Body of pancreas (tissue), 4 donors: ENCODE data around the gene TARS3. TPM values are rescaled to one million over a fixed set of nuclear protein-coding genes. Genes with fewer than 3 reads are reported as not detected.

ENCODE experiments used
- ATAC-seq: fragments of 150-250 bp; one replicate; pipeline ENCODE4 v1.9.1; 2016
- DNase-seq, 4 donors: peaks; one replicate each; pipeline ENCODE4 v3.0.0-alpha.2; 2019
- H3K27ac ChIP-seq, 4 donors: fragments of 200-600 bp; sonication (generic); 1 replicate in 3 of 4; 2 replicates in 1 of 4; pipeline versions ENCODE4 v1.5.1 to v1.6.1; 2016 to 2019; ENCODE audit warnings: mild to moderate bottlenecking in 1 of 4, mixed read lengths in 1 of 4, moderate library complexity in 1 of 4
- H3K27me3 ChIP-seq, 2 donors: fragments of 200-600 bp; sonication (generic); one replicate each; pipeline ENCODE4 v1.6.0; 2016; ENCODE audit warnings: mild to moderate bottlenecking in 1 of 2
- H3K36me3 ChIP-seq, 2 donors: fragments of 200-600 bp; sonication (generic); replicated peaks in 1 of 2; 2 replicates each; pipeline ENCODE4 v1.5.1; 2016; ENCODE audit warnings: low read depth in 2 of 2; ENCODE audit not compliant: insufficient read depth in 1 of 2
- H3K4me1 ChIP-seq: fragments of 200-600 bp; sonication (generic); one replicate; pipeline ENCODE4 v1.6.0; 2016
- H3K4me3 ChIP-seq, 2 donors: fragments of 200-600 bp; sonication (generic); 1 replicate in 1 of 2; 2 replicates in 1 of 2; pipeline ENCODE4 v1.5.1; 2016 to 2019
- H3K9me3 ChIP-seq, 3 donors: fragments of 200-600 bp; sonication (generic); 1 replicate in 2 of 3; 2 replicates in 1 of 3; pipeline ENCODE4 v1.5.1; 2016
- POLR2A ChIP-seq, 3 donors: fragments of 450-650 bp; IDR thresholded peaks; one replicate each; pipeline ENCODE4 v1.6.1; 2016; ENCODE audit warnings: antibody characterized with exemption in 3 of 3, mild to moderate bottlenecking in 2 of 3
- WGBS, 2 donors: methylation state at CpG; one replicate each; pipeline ENCODE4 v1.1.5; 2017; 5-methylcytosine and 5-hydroxymethylcytosine counted together
- intact Hi-C: fragments of 100-400 bp; cut with DNase I; formaldehyde crosslinking; loops from one replicate; pipeline ENCODE4 v1.15.1; 2023
- total RNA-seq, 2 donors: library from RNA; depleted of rRNA; stranded (reverse); fragments of >200 nt; gene quantifications; one replicate each; pipeline ENCODE4 v1.1.0, GENCODE V29; 2016
- TF ChIP-seq, protein P1 (sequence below), 7 experiments: fragments of 450-650 bp in 4 of 7; fragments of 200-600 bp in 3 of 7; sonication (generic) in 3 of 7; IDR thresholded peaks; one replicate each; pipeline ENCODE4 v1.5.1; 2016 to 2019; ENCODE audit warnings: antibody characterized with exemption in 7 of 7

Gene TARS3
- total RNA-seq, 2 donors from 2014 or later: 15.0 to 70.5 TPM

DNA sequence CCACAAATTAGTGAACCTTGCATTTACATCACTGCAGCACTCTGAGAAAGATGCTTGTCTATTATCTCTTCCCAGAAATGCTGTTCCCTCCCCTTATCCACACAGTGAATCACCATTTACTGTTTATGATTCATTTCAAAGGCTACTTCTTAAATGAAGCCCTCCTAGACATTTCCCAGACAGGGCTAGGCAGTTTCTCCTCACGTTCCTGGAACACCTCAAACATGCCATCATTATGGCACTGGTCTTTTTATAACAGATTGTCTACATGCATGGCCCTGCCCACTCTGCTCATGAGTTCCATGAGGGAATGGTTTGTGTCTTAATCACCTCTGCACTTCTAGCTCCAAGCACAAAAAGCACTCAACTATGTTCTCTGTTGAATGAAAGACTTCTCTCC lies 39.9 kb downstream of the TARS3 start:
- WGBS, 2 donors: 81 to 85% methylated on average over 1 of the region's 1 CpG
- Histone ChIP-seq H3K9me3 (no peaks in the 10 kb centered on the region), H3K36me3 (peaks cover 0 to 7% of the 10 kb centered on the region in 2 donors), H3K27ac (no peak overlapping the region), H3K4me1 (no peaks in the 10 kb centered on the region), H3K27me3 (no peaks in the 10 kb centered on the region), H3K4me3 (no peak overlapping the region)
- DNase-seq (no peak), ATAC-seq (no peak)
- TF ChIP-seq, protein P1, sequence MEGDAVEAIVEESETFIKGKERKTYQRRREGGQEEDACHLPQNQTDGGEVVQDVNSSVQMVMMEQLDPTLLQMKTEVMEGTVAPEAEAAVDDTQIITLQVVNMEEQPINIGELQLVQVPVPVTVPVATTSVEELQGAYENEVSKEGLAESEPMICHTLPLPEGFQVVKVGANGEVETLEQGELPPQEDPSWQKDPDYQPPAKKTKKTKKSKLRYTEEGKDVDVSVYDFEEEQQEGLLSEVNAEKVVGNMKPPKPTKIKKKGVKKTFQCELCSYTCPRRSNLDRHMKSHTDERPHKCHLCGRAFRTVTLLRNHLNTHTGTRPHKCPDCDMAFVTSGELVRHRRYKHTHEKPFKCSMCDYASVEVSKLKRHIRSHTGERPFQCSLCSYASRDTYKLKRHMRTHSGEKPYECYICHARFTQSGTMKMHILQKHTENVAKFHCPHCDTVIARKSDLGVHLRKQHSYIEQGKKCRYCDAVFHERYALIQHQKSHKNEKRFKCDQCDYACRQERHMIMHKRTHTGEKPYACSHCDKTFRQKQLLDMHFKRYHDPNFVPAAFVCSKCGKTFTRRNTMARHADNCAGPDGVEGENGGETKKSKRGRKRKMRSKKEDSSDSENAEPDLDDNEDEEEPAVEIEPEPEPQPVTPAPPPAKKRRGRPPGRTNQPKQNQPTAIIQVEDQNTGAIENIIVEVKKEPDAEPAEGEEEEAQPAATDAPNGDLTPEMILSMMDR (IDR thresholded peaks at IDR 0.05): no peak
- intact Hi-C loops: no loop called here

DNA sequence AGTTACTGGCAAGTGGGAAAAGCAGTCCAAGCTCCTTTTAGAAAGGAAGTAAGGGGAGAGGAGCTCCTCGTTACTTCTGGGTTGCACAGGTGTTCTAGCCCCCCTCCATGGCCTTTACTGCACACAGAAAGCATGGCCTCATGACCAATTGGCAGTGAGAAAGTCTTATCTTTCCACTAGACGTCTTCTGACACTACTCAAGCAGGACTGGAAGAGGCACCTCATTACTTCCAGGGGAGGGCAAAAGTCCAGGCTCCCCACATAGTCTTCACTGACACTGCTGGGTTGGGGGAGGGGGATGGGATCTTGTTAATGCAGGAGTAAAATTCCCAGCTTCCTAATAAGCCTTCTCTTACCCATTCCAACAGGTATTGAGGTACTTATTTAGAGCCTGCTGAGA lies 44.5 kb downstream of the TARS3 start:
- no peak overlapping the region for H3K27ac ChIP-seq
- ATAC-seq: no peak
- H3K4me1 ChIP-seq: no peaks in the 10 kb centered on the region
- H3K36me3 ChIP-seq: peaks cover 0 to 7% of the 10 kb centered on the region in 2 donors
- WGBS, 2 donors: 67 to 69% methylated on average over 2 of the region's 2 CpGs
- TF ChIP-seq POLR2A (IDR thresholded peaks at IDR 0.05): no peak
- TF ChIP-seq, protein P1 (IDR thresholded peaks at IDR 0.05): no peak
- no peaks in the 10 kb centered on the region for H3K27me3 ChIP-seq
- no peaks in the 10 kb centered on the region for H3K9me3 ChIP-seq
- no peak for DNase-seq
- H3K4me3 ChIP-seq: no peak overlapping the region
- intact Hi-C loops: no loop called here

DNA sequence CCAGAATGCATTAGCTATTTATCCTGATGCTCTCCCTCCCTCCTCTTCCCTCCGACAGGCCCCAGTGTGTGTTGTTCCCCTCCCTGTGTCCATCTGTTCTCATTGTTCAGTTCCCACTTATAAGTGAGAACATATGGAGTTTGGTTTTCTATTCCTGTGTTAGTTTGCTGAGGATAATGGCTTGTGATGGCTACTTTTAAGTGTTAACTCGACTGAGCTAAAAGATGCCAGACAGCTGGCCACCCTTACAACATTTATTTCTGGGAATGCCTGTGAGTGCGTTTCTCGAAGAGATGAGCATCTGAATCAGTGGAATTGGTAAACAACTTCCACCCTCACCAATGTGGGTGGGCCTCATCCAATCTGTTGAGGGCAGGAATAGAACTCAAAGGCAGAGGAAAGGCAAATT lies 47.3 kb downstream of the TARS3 start:
- no peaks in the 10 kb centered on the region for H3K27me3 ChIP-seq
- intact Hi-C loops: no loop called here
- H3K4me1 ChIP-seq: no peaks in the 10 kb centered on the region
- 86 to 92% methylated on average over 4 of the region's 4 CpGs for WGBS, 2 donors
- TF ChIP-seq POLR2A (IDR thresholded peaks at IDR 0.05): no peak
- ATAC-seq (no peak), DNase-seq (no peak)
- H3K36me3 ChIP-seq: peaks cover 0 to 4% of the 10 kb centered on the region in 2 donors
- no peak overlapping the region for H3K27ac ChIP-seq
- H3K9me3 ChIP-seq: no peaks in the 10 kb centered on the region
- H3K4me3 ChIP-seq: no peak overlapping the region

DNA sequence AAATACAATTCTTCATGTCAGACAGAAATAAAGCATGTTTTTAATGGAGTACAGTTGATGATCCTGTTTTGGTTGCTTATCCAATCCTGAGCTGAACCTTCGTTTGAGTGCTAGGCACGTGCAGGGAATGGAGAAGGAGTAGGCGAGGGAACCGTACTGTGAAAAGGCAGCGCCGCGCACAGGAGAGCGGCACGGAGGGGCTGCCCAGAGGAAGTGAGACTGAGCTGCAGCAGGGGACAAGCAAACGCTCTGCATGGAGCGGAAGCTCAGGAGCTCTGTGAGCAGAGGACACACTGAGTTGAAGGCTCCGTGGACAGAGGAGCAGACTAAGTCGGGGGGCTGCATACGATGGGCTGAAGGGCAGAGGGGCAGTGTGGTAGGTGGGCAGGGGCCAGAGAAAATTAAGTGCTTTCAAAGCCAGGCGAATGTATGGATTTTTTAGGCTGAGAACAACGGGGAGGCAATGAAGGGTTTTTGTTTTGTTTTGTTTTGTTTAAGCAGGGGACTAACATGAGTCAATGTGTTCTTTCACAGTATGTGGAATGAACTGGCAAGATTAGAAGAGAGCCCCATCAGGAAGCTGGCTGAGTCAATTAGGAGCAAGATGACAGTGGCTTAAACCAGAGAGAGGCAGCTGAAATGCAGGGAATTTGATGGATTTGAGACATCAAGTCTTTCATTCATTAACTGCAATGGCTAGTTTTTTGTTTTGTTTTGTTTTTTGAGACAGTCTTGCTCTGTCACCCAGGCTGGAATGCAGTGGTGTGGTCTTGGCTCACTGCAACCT lies 48.3 kb downstream of the TARS3 start:
- no peaks in the 10 kb centered on the region for H3K4me1 ChIP-seq
- no peak overlapping the region for H3K4me3 ChIP-seq
- DNase-seq (no peak), ATAC-seq (no peak)
- no peak overlapping the region for H3K27ac ChIP-seq
- WGBS, 2 donors: 81 to 84% methylated on average over 16 of the region's 16 CpGs
- intact Hi-C loops: no loop called here
- H3K36me3 ChIP-seq: peaks cover 0 to 4% of the 10 kb centered on the region in 2 donors
- no peak for TF ChIP-seq POLR2A (IDR thresholded peaks at IDR 0.05)
- TF ChIP-seq, protein P1 (IDR thresholded peaks at IDR 0.05): no peak
- H3K27me3 ChIP-seq: no peaks in the 10 kb centered on the region
- no peaks in the 10 kb centered on the region for H3K9me3 ChIP-seq

DNA sequence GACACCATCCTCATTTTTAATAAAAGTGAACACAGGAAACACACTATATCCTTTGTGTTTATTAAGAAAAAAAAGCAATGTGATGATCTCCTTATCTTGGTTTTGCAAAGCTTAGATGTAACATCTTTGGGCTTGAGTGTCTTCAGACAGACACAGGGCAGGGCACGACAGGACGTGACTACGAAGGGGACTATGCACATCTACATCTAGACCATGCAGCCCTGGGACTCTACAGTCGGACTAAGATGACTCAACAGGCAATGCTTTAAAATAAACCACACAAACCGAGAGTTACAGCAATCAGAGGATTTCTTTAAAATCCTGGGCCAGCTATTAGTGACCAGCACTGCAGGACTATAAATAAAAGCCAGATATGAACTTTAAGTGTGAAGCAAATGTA lies 49.3 kb downstream of the TARS3 start:
- no peak overlapping the region for H3K27ac ChIP-seq
- DNase-seq (no peak), ATAC-seq (no peak)
- TF ChIP-seq POLR2A (IDR thresholded peaks at IDR 0.05): no peak
- TF ChIP-seq, protein P1 (IDR thresholded peaks at IDR 0.05): no peak
- WGBS, 2 donors: 83 to 86% methylated on average over 5 of the region's 5 CpGs
- H3K4me1 ChIP-seq: no peaks in the 10 kb centered on the region
- H3K9me3 ChIP-seq: no peaks in the 10 kb centered on the region
- intact Hi-C loops: no loop called here
- no peaks in the 10 kb centered on the region for H3K27me3 ChIP-seq
- H3K4me3 ChIP-seq: no peak overlapping the region
- peaks cover 0 to 10% of the 10 kb centered on the region in 2 donors for H3K36me3 ChIP-seq
